RWPE1 (cell line): ENCODE measurements around the gene ZNRF2.

Source experiments
- CTCF ChIA-PET: fragments of 350-600 bp; sonication (Branson Sonifier 250); formaldehyde crosslinking; extraction: SDS; loops from one replicate; lab custom pipeline; 2021; lab: Yijun Ruan, JAX
- POLR2A ChIA-PET: fragments of 400-600 bp; formaldehyde crosslinking; extraction: SDS; loops from one replicate; lab custom pipeline; 2020; ENCODE audit warnings: antibody characterized with exemption; ENCODE audit not compliant: low non-redundant PET; lab: Yijun Ruan, JAX
- DNase-seq: peaks from one replicate; pipeline ENCODE4 v3.0.0; 2012; ENCODE audit warnings: low spot score
- H3K27ac ChIP-seq: fragments of 450-650 bp; 2 replicates; pipeline ENCODE4 v1.5.1; 2017
- CTCF ChIP-seq: fragments of 450-650 bp; conservative IDR thresholded peaks from 2 replicates; pipeline ENCODE4 v1.5.1; 2017; ENCODE audit warnings: low read depth, mild to moderate bottlenecking

Gene ZNRF2

GRCh38 chr7:30403477-30403876, 119.1 kb downstream of the ZNRF2 start:
- no peak for TF ChIP-seq CTCF
- peak; percentile 84 for DNase-seq
- CTCF ChIA-PET: no interaction called here
- peak overlapping the region; percentile 65 for H3K27ac ChIP-seq
- POLR2A ChIA-PET: no interaction called here

GRCh38 chr7:30405179-30405578, 120.8 kb downstream of the ZNRF2 start:
- POLR2A ChIA-PET: no interaction called here
- no peak overlapping the region for H3K27ac ChIP-seq
- CTCF ChIA-PET: interaction anchor here (0.5 kb wide), 1 partner anchor 98 kb away, joined by 3 read pairs; no protein-coding TSS in a partner anchor
- DNase-seq: no peak
- no peak for TF ChIP-seq CTCF

- peak overlapping the region; percentile 95 for H3K27ac ChIP-seq
Measured at GRCh38 chr7:30406664-30407425, 122.4 kb downstream of the ZNRF2 start.

GRCh38 chr7:30411173-30411572, 126.8 kb downstream of the ZNRF2 start:
- DNase-seq: no peak
- no peak for TF ChIP-seq CTCF
- ChIA-PET CTCF (interaction anchor here (1.9 kb wide), 1 partner anchor 135 kb away, joined by 5 read pairs; no protein-coding TSS in a partner anchor), POLR2A (no interaction called here)
- no peak overlapping the region for H3K27ac ChIP-seq

More at GRCh38 chr7:30406664-30407425, 122.4 kb downstream of the ZNRF2 start:
- no peak for TF ChIP-seq CTCF
- DNase-seq: peak; percentile 83
- ChIA-PET CTCF (interaction anchor here (0.6 kb wide), 1 partner anchor 57 kb away, joined by 10 read pairs; no protein-coding TSS in a partner anchor), POLR2A (interaction anchor here (0.5 kb wide), 1 partner anchor 66 kb away, joined by 3 read pairs; no protein-coding TSS in a partner anchor)

GRCh38 chr7:30411897-30412296, 127.5 kb downstream of the ZNRF2 start:
- ChIA-PET CTCF (no interaction called here), POLR2A (no interaction called here)
- no peak for TF ChIP-seq CTCF
- no peak overlapping the region for H3K27ac ChIP-seq
- DNase-seq: no peak

GRCh38 chr7:30412782-30413504, 128.5 kb downstream of the ZNRF2 start:
- TF ChIP-seq CTCF: peak; percentile 71
- no peak overlapping the region for H3K27ac ChIP-seq
- ChIA-PET POLR2A (no interaction called here), CTCF (interaction anchor here (0.7 kb wide), 1 partner anchor 491 kb away, joined by 3 read pairs; no protein-coding TSS in a partner anchor)
- DNase-seq: peak; percentile 68
